ENCODE data around the gene DIRAS1. TPM values are rescaled to one million over a fixed set of nuclear protein-coding genes. Genes with fewer than 3 reads are reported as not detected.

The DIRAS1 gene
- total and polyA plus RNA-seq, 12 donors: 0.09 to 4.8 (median 1.8) TPM

DNA sequence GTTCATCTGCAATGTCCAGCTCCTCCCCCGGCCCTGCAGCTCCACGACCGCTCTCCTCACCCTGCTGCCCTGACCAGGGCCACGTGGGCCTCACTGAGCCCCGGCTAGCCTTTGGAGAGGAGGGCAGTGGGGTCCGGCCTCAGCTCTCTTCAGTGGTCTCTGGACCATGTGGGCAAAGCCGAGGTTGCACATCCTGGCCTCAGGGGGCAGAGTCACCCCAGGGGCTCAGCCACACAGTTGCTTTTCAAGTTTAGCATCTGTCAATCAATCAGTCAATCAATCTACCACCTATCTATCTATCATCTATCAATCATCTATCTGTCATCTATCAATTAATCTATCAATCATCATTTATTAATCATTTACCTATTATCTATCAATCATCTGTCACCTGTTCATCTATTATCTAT lies 3.0 kb upstream of the DIRAS1 start:
- H3K27me3 ChIP-seq: peaks cover 5% of the 10 kb centered on the region
- 54 to 90% (median 69%) methylated on average over 1 to 7 of the region's 7 CpGs for whole genome bisulfite sequencing, 4 donors
- intact Hi-C loops (cut with DNase I): no loop called here

DNA sequence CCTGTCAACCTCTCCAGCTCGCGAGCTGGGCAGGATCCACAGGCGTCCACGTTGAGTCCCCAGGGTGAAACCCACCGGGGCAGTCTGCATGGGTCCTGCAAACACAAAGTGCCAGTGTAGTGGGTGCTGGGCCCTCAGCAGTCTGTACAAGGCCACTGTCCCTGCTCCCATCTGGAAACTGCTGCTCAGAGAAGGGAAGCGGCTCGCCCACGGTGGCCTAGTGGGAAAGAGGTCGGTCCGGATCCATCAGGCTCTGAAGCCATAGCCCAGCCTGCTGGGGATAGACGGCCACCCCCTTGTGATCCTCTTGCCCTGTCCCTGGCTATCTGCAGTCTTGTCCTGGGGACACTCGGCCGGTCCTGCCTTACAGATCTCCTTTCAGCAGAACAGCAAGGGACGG lies 2.6 kb upstream of the DIRAS1 start:
- 80 to 82% (median 80%) methylated on average over 7 to 14 of the region's 14 CpGs; no CpG with 5 or more reads in 1 of the 4 donors for WGBS, 4 donors
- no peaks in the 10 kb centered on the region for H3K36me3 ChIP-seq (replicated peaks in 1 of 2)
- intact Hi-C loops (cut with DNase I): no loop called here
- no peak overlapping the region for H3K4me3 ChIP-seq
- no peaks in the 10 kb centered on the region for H3K9me3 ChIP-seq (replicated peaks in 1 of 3)
- peaks cover 12 to 24% of the 10 kb centered on the region in 2 donors for H3K4me1 ChIP-seq (replicated peaks in 1 of 2)
- no peak for DNase-seq
- TF ChIP-seq, protein P1, sequence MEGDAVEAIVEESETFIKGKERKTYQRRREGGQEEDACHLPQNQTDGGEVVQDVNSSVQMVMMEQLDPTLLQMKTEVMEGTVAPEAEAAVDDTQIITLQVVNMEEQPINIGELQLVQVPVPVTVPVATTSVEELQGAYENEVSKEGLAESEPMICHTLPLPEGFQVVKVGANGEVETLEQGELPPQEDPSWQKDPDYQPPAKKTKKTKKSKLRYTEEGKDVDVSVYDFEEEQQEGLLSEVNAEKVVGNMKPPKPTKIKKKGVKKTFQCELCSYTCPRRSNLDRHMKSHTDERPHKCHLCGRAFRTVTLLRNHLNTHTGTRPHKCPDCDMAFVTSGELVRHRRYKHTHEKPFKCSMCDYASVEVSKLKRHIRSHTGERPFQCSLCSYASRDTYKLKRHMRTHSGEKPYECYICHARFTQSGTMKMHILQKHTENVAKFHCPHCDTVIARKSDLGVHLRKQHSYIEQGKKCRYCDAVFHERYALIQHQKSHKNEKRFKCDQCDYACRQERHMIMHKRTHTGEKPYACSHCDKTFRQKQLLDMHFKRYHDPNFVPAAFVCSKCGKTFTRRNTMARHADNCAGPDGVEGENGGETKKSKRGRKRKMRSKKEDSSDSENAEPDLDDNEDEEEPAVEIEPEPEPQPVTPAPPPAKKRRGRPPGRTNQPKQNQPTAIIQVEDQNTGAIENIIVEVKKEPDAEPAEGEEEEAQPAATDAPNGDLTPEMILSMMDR (IDR thresholded peaks at IDR 0.05): no peak
- no peak for TF ChIP-seq POLR2A (IDR thresholded peaks at IDR 0.05)
- peak overlapping the region in 2 of 5 donors; percentile 16 to 66 for H3K27ac ChIP-seq
- peaks cover 5% of the 10 kb centered on the region for H3K27me3 ChIP-seq

More for the DNA sequence above, 3.0 kb upstream of the DIRAS1 start:
- Histone ChIP-seq H3K27ac (no peak overlapping the region), H3K9me3 (replicated peaks in 1 of 3) (no peaks in the 10 kb centered on the region), H3K36me3 (replicated peaks in 1 of 2) (no peaks in the 10 kb centered on the region), H3K4me3 (no peak overlapping the region), H3K4me1 (replicated peaks in 1 of 2) (peaks cover 12 to 24% of the 10 kb centered on the region in 2 donors)
- TF ChIP-seq, protein P1 (IDR thresholded peaks at IDR 0.05): no peak
- TF ChIP-seq POLR2A (IDR thresholded peaks at IDR 0.05): no peak
- no peak for DNase-seq

- intact Hi-C loops (cut with DNase I): no loop called here
- Histone ChIP-seq H3K36me3 (replicated peaks in 1 of 2) (no peaks in the 10 kb centered on the region), H3K4me1 (replicated peaks in 1 of 2) (peaks cover 12 to 24% of the 10 kb centered on the region in 2 donors), H3K4me3 (no peak overlapping the region), H3K9me3 (replicated peaks in 1 of 3) (no peaks in the 10 kb centered on the region), H3K27ac (peak overlapping the region in 3 of 5 donors; percentile 16 to 73 (median 66)), H3K27me3 (peaks cover 5% of the 10 kb centered on the region)
- no peak for TF ChIP-seq POLR2A (IDR thresholded peaks at IDR 0.05)
- TF ChIP-seq, protein P1 (IDR thresholded peaks at IDR 0.05): no peak
- WGBS, 4 donors: 57 to 73% (median 66%) methylated on average over 2 to 13 of the region's 13 CpGs
- no peak for DNase-seq
Observed at GRCh38 chr19:2723345-2723715, 2.2 kb upstream of the DIRAS1 start.

- peak; percentile 84 to 94 (median 90) for DNase-seq
- TF ChIP-seq, protein P1 (IDR thresholded peaks at IDR 0.05): no peak
- TF ChIP-seq POLR2A (IDR thresholded peaks at IDR 0.05): peak in 1 of 2 donors; percentile 32
- peaks cover 12 to 24% of the 10 kb centered on the region in 2 donors for H3K4me1 ChIP-seq (replicated peaks in 1 of 2)
- no peak overlapping the region for H3K4me3 ChIP-seq
- WGBS, 4 donors: 37 to 84% (median 49%) methylated on average over 4 to 28 of the region's 28 CpGs
- H3K27me3 ChIP-seq: peaks cover 5% of the 10 kb centered on the region
- no peaks in the 10 kb centered on the region for H3K36me3 ChIP-seq (replicated peaks in 1 of 2)
- intact Hi-C loops (cut with DNase I): no loop called here
- peak overlapping the region in 3 of 5 donors; percentile 16 to 73 (median 66) for H3K27ac ChIP-seq
- no peaks in the 10 kb centered on the region for H3K9me3 ChIP-seq (replicated peaks in 1 of 3)
Observed at GRCh38 chr19:2722541-2723344, 1.6 kb upstream of the DIRAS1 start.
